GM21717 (cell line): ENCODE results near the gene GRK1.

Experiments used
- ATAC-seq: cut with Tn5 transposase; IDR thresholded peaks from one replicate; pipeline ENCODE4 v1.9.1; 2021; ENCODE audit warnings: mild to moderate bottlenecking, moderate library complexity; ENCODE audit not compliant: unreplicated experiment

Gene GRK1

DNA sequence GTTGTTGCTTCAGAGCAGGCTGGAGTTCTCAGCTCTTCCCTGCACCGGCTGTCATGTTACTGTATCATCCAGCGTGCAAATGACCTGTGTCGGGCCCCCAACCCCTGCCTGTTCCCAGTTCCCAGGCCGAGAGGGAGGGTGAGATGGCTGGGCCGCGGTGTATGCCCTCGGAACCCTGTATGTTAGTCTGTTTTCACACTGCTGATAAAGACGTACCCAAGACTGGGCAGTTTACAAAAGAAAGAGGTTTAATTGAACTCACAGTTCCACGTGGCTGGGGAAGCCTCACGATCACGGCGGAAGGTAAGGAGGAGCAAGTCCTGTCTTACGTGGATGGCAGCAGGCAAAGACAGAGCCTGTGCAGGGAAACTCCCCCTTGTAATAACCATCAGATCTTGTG, 102.9 kb downstream of the GRK1 start:
- ATAC-seq, result no peak

DNA sequence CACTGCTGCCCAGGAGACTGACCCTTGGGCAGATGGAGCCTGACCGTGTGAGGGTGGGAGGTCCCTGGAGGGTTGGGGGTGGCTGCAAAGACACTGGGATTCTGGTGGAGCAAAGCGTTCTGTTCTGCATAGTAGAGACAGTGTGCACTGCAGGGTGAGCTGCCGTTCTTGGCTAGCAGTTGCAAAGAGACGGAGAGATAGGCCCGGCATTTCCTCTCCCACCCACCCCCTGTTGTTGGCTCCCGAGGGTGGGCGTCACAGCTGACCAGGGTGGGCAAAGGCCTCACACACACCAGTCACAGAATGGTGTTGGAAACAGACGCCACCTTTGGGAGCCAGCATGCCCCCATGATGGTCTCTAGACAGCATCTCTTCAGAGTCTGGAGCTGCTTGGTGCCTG, 103.4 kb downstream of the GRK1 start:
- ATAC-seq, result no peak

DNA sequence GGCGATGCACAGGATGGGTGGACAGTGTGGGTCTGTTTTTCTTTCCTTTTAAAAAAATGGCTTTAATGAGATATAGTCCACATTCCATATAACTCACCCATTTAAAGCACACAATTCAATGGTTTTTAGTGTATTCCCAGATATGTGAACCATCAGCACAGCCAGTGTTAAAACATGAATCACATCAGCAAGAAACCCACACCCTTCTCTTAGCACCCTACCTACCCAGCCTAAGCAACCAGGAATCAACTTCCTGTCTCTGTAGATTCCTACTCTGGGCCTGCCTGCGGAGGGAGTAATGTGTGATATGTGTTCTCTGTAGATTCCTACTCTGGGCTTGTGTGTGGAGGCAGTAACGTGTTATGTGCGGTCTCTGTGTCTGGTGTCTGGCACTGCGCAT, 103.9 kb downstream of the GRK1 start:
- no peak for ATAC-seq

DNA sequence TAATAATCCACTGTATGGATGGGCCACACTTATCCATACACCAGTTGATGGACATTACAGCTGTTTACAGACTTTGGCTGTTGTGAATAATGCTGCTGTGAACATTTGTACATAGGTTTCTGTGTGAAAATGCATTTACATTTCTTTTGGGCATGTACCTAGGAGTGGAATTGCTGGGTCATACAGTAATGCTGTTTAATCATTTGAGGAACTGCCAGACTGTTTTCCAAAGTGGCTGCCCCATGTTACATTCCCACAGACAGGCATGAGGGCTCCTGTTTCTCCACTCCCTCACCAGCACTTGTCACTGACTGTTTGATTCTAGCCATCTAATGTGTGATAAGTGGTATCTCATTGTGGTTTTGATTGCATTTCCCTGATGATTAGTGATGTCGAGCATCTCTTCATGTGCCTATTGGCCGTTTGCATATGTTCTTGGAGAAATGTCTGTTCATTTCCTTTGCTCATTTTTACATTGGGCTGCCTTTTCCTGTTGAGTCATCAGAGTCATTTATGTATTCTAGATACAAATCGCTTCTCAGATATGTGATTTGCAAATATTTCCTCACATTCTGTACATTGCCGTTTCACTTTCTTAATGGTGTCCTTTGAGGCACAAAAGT, 104.8 kb downstream of the GRK1 start:
- no peak for ATAC-seq

DNA sequence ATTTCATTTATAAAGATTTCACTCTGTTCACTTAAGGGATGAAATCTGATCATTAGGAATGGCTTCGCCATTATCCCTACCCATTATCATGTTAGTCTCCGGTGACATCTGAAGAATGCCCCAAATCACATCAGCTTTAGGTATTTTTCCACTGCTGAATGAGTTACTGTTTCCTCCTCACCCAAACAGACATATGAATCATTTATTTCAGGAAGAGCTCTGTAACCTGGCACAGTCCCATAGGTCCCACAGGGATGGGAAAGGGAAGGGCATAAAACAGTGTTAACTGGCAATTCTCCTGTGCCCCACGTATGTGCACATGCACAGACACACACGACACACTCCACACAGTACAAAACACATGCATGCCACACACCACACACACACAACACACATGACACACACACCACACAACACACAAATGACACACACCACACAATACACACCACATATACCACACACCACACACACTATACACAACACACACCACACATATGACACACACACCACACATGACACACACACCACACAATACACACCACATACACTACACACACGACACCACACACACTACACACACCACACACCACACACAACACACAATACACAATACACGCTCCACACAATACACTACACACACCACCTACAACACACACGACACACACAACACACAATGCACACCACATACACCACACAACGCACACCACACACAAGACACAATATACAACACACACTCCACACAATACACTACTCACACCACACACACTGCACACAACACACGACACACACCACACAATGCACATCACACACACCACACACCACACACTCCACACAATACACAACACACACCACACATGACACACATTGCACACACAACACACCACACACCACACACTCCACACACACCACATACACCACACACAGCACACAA, 107.4 kb downstream of the GRK1 start:
- ATAC-seq, result no peak

DNA sequence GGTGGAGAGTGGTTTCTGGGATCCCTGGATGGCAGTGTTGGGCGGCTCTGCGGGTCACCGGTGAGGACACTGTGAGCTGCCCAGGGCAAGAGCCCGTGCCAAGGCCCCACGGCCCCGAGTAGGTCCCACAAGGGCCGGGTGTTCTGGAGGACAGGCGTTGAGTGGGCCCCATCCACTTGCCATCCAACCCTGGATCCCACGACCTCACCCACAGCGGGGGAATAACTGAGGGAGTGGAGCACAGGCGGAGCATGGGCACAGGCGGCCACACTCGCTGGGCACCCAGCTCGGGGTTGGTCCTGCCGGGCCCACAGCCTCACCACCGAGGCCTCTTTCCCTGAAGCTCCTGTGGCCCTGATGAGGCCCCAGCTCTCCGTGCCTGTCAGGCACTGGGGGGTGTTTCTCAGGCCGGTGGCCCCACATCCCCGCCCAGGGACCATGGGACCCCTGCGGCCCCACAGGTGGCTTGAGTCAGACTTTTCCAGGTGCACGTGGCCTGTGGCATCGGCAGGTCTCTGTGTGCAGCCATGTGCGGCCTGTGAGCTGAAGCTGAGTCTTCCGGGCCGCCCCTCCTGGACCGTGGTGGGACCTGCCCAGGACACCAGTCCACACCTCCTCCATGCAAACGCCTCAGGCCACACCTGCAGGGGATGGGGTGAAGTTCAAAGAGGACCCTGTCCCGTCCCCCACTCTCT, 108.6 kb downstream of the GRK1 start:
- no peak for ATAC-seq

DNA sequence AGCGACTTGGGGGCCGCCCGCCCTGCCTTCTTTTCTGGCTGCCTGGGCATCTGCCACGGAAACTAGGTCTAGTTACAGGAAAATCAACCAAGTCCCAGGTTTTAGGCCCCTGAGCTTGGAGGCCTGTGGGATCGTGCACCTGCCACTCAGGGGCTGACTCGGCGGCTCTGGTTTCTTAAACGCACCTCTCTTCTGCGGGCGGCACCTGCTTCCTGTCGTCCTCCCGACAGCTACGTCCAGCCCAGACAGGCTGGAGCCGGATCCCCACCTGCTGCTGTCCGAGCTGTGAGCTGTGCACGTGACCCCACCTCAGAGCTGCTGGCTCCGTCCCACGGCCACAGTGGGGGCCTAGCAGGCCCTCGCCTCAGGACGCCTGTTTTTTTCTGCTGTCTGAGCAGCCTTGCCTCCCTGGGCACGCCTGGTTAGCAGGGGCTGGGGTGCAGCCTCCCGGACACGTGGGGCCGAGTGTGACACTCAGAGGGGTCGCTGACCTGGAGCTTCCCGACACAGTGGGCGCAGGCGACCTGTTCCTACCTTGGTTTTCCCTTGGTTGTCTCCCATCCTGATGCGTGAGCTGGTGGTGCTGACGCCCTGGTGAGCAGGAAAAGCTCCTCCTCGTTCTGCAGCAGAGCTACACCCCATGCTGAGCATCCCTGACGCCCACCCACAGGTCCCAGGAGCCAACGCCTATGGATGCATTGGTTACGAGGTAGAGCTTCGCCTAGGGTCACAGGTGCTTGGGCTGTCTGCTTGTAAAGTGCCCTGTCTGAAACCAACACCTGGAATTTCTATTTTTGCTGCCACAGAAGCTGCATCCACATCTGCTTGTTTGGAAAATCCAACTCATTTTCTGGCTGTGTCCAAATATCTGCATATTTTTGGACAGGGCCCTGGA, 109.5 kb downstream of the GRK1 start:
- no peak for ATAC-seq

DNA sequence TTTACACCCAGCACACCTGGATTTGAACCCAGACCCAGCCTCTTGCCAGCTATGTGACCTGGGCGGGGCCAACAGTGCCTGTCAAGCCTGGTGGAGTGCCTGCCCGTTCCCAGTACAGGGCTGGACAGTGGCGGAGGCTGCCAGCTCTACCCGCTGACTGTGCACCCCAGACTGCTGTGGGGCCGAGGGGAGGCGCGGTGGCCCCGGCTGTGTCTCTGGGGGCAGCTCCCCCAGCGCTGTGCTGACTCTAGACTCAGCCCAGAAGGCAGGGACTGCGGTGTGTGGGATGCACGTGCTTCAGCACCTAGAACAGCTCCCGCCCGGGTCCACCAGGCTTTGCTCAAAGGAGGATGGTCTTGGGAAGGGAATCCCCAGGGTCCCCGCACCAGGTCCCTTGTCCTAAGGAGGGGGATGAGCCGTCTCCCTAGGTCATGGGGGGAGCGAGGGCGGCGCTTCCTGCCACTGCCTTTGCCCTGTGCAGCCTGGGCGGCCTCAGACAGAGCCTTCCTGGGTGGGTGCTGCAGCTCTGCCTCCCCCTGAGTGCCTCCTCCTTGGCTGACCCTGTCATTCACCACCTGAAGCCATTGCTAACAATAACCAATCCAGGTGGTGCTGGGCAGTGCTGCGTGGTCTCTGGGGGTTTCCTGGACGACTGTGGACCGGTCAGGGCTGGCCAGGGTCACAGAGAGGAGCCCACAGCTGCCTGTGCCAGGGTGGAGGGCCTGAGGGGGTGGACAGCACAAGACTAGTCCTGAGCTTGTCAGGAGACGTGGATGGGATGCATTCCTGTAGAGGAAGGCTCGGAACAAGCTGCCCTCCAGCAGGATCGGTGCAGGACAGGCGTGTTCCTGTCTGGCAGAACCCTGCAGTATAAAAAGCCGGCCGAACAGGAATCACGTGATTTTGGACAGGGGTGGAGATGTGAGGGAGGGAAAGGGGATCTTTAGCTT, 110.6 kb downstream of the GRK1 start:
- no peak for ATAC-seq

DNA sequence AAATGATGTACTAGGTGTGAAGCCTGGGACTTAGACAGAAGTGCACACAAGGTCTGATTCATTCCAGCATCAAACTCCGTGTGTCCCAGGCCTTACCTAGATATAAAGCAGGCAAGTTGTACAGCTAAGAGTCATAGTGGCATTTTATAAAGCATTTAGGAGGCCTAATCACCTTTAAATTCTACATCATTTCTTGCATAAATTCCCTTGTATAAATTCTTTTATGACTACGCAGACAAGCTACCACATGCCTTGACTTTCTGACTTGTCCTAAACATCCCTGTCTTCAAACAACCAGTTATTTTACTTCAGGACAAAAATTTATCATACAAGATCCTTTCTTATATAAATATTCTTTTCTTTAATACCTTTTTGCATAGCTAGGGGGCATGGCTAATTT, 114.6 kb downstream of the GRK1 start:
- ATAC-seq, result no peak

DNA sequence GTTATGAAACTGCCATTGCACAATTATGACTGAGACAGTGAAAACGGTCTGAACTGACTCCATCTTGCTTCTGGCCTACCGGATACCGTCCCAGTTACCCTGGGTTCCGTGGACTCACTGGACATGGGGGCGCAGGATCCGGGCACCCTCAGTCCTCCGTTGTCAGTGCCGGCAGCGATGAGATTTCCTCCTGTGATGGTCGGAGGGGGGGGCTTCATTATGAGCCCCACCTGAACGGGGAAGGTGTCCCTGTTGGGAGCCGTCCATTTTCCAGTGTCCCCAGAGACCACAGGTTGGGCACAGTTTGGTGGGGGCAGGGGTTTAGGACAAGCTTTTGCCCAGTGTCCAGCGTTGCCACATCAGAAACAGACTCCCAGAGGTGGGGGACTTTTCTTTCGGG, 115.5 kb downstream of the GRK1 start:
- ATAC-seq, result no peak

DNA sequence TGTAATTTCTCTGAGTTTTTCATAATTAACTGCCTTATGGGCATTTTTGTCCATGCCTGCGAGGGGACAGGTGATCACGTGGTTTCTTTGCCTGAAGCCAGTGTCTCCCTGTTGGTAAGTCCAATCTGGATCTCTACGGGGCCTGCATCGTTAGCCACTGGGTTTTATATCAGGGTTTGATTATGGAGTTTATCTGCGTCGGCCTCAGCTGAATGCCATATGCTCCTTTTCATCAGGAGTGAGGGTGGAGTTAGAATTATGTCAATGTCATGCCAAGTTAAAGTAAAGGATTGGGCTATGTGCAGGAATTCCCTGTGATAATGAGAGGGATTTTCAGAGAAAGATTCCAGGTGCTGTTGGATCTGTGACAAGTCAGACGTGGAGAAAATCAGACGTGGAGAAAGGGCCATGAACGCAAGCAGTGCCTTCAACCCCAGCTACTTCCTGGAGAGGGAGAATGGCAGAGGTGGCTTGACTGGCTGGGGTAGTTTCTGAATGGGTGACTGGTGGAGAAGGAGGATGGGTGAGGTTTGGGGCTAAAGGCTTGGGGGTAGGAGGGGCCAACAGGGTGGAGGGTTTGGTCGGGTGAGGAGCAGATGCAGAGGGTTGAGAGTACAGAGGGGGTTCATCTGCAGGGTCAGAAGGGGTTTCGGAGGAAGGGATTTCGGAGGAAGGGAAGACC, 116.3 kb downstream of the GRK1 start:
- no peak for ATAC-seq

DNA sequence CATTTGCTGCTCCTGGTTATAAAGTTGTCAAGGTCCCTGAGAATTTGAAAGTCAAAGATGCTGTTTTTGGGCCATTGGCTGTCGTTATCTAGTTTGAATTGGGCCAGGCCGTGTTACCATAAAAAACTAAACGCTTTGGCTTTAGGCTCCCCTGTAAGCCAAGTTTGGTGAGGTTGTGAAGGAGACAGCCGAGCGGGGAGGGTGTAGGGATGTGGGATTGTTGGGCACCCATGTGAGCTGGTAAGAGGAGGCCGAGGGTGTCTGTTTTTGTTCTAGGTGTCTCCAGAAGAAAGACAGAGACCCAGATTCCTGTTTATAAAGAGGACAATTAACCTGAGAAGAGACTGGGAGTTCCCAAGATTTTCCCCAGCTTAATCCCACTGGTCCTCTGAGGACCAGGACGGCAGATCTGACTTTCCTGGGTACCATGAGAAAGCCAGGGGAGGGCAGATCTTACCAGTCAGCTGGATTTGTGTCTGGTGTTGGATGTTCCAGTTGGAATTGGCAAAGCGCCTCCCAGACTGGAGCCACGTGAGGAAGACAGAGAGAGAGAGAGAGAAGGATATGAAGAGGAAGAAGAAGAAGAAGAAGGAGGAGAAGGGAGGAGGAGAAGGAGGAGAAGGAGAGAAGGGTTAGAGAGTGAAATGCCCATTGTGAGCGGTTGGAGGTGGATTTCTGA, 117.1 kb downstream of the GRK1 start:
- no peak for ATAC-seq

DNA sequence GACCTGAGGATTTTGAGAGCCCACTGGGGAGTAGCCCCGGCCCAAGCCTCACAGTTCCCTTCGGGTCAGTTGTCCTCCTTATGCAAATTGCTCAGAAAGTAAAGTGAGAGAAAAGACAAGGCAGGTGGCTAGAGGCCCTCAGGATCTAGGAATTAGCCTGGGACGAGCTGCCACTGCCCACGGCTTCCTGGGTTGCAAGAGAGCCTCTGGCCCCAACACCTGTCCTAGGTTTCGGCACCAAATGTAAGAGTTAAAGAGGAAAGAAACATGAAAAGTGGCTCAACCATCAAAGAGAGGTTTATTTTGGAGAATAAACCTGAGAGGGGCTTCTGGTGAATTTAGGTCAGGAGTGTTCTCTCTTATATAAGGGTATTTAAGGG, 117.6 kb downstream of the GRK1 start:
- no peak for ATAC-seq

DNA sequence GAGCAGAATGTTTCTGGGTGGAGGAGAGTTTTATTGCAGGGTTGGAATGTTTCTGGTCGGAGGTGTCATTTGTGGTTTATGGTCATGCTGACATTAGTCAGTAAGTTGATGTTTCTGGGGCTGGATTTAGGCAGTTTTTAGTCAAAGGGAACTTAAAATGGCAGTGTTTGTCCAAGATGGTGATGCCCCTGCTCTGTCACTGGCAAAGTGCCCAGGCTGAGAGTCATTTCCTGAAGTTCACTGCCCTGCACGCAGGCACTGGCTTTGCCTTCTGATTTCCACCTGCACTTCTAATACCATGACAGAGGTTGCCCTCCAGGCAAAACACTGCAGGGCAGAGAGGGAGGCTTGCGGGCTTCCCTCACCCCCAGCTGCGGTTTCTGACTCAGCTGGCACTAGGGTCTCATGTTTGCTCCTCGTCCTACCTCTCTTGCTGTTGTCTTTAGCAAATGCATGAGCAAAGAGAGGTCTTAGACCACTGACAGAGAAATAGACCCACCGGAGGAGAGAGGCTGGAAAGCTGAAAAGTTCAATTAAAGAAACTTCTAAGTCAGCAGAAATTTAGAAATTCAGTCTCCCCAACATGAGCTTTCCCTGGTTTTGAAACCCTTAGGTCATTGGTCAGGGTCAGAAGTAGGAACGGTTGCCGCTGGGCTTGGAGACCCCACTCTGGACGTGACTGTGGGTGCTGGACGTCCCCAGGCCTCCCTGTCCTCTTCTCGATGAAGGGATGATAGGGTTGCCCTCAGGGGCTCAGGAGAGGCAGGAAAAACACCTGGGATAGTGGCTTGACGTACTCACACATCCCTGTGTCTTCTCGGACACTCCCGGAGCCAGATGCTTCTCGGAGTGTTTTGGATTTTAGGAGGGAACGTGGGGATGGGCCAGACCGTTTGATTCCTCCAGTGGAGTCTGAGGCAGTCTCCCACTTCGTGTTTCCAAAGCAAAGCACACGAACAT, 118.3 kb downstream of the GRK1 start:
- ATAC-seq, result no peak

DNA sequence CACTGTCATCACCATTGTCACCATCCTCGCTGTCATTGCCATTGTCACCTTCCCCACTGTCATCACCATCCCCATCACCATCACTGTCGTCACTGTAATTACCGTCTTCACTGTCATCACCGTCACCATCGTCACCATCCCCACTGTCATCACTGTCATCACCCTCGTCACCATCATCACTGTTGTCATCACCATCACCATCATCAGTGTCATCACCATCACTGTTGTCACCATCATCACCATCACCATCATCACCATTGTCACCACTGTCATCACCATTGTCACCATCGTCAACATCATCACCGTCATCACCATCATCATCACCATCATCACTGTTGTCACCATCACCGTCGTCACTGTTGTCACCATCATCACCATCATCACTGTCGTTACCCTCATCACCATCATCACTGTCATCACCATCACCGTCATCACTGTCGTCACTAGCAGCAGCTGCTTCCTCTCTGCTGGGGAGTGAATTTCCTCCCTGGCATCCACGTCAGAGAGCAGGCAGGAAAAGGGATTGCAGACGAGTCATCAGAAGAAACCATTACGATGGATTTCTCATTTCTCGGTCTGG, 119.3 kb downstream of the GRK1 start:
- ATAC-seq, result no peak
